Stimulated activated CD4-positive, alpha-beta T cell treated with anti-CD3 and anti-CD28 coated beads, Interleukin-1b, Interleukin-23, amount 100 ng/mL, for 4 hours (primary cell): ENCODE data around the gene AGGF1.
"Not testable (repeated sequence)": the region's sequence is repeated elsewhere in the genome, so short reads cannot be mapped to it uniquely, and the experiment has no call there.

ENCODE experiments used
- DNase-seq, 2 donors: peaks; one replicate each; pipeline ENCODE4 v3.0.0-alpha.2; 2020; ENCODE audit warnings: low read depth in 2 of 2

AGGF1 gene

DNA sequence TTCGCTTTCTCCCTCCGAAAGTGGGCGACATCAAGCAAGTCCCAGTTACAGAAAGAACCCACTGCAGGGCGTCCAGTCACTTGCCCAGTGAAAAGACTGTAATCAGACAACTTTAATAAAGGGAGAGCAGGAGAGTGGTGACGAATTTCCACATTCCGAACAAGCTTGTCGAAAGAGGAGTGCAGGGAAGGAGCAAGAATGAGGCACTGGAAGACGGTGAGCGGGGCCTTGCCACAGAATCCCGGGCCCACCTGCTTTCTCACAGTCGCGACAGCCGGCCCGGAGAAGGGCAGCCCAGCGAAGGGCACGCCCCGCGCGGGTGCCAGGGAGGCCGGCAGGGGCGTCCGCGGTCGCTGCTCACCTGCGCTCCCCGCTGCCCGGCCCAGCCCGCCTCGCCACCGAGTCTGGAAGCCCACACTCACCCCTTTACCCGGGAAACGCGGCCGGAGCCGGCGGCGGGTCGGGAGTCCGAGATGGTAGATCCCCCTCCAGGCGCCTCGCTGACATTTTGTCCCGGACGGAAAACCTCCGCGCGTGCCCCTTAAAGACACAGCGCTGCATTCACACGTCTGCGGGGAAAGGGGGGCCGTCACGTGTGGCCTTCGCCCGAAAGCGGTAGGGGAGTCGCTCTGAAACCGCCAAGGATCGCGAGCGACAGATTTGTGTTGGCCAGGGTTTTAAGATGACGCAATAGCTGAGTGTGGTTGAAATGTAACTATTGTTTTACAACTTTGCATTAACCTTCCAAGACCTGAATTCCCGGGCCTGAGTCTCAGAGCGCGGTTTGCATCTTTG lies 56.7 kb downstream of the AGGF1 start, which contains the start of gene ZBED3:
ZBED3 (minus strand) TSS at position 597 of the 795 bp plus-strand sequence. CDS start 9,407 bp downstream, outside the sequence.
- peak; percentile 15 to 30 for DNase-seq

DNA sequence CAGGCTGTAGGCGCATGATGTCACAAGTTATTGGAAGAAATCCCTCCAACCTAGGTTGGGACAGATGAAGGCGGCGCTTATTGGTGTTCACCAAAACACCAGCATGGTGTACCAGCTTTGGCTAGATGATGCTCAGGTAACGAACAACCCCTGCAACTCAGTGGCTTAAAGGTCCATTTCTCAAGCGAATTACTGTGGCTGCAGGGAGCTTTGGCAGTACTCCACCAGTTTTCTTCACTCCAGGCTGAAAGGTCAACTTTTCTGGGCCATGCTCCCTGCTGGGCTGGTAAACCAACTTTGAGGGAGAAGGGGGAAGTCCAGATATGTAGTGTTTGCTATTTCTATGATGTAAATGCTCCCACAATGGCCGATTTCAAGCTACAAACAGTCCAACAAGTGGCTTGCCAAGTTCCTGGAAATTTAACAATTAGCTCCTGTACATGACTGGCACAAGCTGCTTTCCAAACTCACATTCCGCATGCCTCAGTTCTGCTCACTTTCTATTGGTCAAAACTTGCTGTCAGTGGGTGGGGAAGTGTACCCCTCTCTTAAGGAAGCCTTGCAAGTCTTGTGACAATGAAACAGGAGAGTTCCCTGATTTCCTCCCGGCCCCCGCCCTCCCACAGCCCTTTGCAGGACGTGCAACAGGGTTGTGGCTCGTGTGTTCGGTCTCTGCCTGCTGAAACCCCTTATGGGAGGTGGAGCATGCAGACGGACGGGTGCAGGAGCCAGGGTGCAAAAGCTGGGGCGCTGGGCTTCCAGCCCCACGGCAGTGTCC lies 57.5 kb downstream of the AGGF1 start:
- DNase-seq = no peak

DNA sequence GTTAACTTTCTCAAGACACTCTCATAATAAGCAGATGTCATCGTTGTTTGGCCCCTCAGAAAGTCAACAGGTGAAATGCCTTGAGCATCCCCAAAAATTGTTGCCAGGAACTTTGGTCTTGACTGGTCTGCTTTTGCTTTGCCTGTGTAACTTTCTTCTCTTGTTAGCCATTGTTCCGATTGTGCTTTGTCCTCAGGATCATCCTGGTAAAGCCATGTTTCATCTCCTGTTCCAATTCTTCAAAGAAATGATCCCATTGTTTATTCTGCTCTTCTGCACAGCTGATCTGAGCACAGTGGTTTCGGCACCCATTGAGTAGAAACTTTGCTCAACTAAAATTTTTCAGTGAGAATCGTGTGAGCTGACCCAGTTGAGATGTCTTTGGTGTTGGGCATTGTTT lies 65.0 kb downstream of the AGGF1 start:
- no peak for DNase-seq

DNA sequence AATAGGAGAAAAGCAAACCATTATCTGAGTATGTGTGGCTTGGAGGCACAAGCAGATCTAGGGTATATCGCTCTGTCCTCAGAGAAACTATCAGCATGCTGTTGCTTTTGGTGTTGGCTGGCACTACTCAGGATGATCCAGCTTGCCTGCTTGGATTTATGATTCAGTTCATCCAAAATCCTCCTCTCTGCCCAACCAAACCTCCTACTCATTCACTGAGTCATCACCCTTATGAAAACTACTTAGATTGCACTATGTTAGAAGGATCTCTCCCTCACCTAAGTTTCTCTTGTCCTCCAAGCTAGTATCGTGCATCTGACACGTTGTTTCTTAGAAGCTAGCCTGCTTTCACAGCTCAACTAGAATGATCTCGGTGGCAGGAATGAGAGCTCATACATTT lies 71.1 kb downstream of the AGGF1 start:
- no peak for DNase-seq

DNA sequence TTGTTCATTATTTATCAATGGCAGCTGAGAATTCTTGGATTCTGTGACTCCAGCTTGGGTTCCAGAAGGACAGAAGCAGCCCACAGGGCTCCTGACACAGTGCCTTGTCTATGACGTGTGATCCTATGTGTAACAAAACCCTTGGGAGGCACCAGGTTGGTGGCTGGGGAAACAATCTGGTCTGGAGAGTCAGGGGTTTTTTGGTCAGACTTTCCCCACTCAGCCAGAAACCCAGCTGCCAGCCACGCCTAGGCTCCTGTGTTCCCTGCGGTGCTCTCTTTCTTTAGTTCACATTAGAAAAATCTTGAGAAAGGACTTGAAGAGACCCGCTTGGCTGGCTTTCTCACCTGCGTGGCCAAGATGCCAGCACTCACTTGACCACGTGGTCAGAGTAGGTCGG lies 72.3 kb downstream of the AGGF1 start:
- no peak for DNase-seq

- DNase-seq = no peak
Measured at GRCh38 chr5:77103457-77103856, 73.3 kb downstream of the AGGF1 start.

DNA sequence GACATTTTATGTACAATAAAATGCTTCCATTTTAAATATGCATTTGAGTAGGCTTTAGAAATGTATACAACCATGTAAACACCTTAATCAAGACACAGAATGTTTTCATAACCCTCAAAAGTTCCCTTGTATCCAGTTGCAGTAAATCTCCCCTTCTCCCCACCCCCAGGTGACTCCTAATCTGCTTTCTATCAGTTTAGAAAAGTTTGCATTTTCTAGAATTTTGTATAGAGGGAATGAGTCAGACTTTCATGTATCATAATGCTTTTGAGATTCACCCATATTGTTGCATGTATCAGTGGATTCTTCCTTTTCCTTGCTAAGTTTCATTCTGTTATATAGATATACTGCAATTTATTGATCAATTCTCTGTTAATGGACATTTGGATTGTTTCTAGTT lies 74.6 kb downstream of the AGGF1 start:
- DNase-seq = no peak

GRCh38 chr5:77107035-77107434 lies 76.8 kb downstream of the AGGF1 start:
- not testable (repeated sequence) for DNase-seq
